CD14-positive monocyte (primary cell): ENCODE data around the gene GPD2. TPM values are rescaled to one million over a fixed set of nuclear protein-coding genes. Genes with fewer than 3 reads are reported as not detected.
A peak's percentile ranks its signal among the peaks of the same experiment; 100 is the strongest.

Experiments
- DNase-seq, 3 donors: peaks; one replicate each; pipeline ENCODE4 v3.0.0-alpha.2; 2011 to 2022
- H2AFZ ChIP-seq: 2 replicates; pipeline ENCODE4 v1.6.0; 2012; ENCODE audit warnings: mild to moderate bottlenecking, low read depth, low read length, inconsistent platforms; ENCODE audit not compliant: insufficient read depth, poor library complexity, severe bottlenecking
- H3K27ac ChIP-seq, 2 donors: 1 replicate in 1 of 2; 2 replicates in 1 of 2; pipeline ENCODE4 v1.5.1; 2012 to 2013; ENCODE audit warnings: low read length in 2 of 2, control low read depth in 1 of 2, inconsistent platforms in 1 of 2, low read depth in 1 of 2, mild to moderate bottlenecking in 1 of 2
- H3K27me3 ChIP-seq, 2 donors: one replicate each; pipeline versions ENCODE4 v1.6.0 to v1.6.1; 2011 to 2013; ENCODE audit warnings: low read length in 2 of 2; ENCODE audit not compliant: control insufficient read depth in 2 of 2, insufficient read depth in 2 of 2
- H3K36me3 ChIP-seq, 2 donors: replicated peaks in 1 of 2; 1 replicate in 1 of 2; 2 replicates in 1 of 2; pipeline versions ENCODE4 v1.5.1 to v1.6.1; 2012 to 2013; ENCODE audit warnings: low read length in 2 of 2, control low read depth in 1 of 2, inconsistent platforms in 1 of 2, mild to moderate bottlenecking in 1 of 2; ENCODE audit not compliant: insufficient read depth in 2 of 2, control insufficient read depth in 1 of 2
- H3K4me1 ChIP-seq, 2 donors: 1 replicate in 1 of 2; 2 replicates in 1 of 2; pipeline versions ENCODE4 v1.5.1 to v1.6.1; 2012 to 2013; ENCODE audit warnings: low read length in 2 of 2, control low read depth in 1 of 2, inconsistent platforms in 1 of 2, mild to moderate bottlenecking in 1 of 2, moderate library complexity in 1 of 2; ENCODE audit not compliant: insufficient read depth in 2 of 2, control insufficient read depth in 1 of 2
- H3K4me2 ChIP-seq: replicated peaks from 2 replicates; pipeline ENCODE3; 2012; ENCODE audit warnings: low read length, moderate library complexity, mild to moderate bottlenecking; ENCODE audit not compliant: poor library complexity, severe bottlenecking; ENCODE audit errors: extremely low read depth
- H3K4me3 ChIP-seq, 3 experiments: fragments of 200-600 bp in 1 of 3; sonication (generic) in 1 of 3; replicated peaks in 1 of 3; 1 replicate in 2 of 3; 2 replicates in 1 of 3; pipeline ENCODE4 v1.5.1; 2011 to 2013; ENCODE audit warnings: low read length in 3 of 3, mild to moderate bottlenecking in 3 of 3, control low read depth in 2 of 3, low read depth in 2 of 3, inconsistent platforms in 1 of 3, moderate library complexity in 1 of 3
- H3K79me2 ChIP-seq: 2 replicates; pipeline ENCODE4 v1.6.0; 2012; ENCODE audit warnings: mild to moderate bottlenecking, control low read depth, inconsistent platforms, low read length, moderate library complexity; ENCODE audit not compliant: insufficient read depth
- H3K9ac ChIP-seq: 2 replicates; pipeline ENCODE4 v1.6.0; 2017; ENCODE audit warnings: low read length, mild to moderate bottlenecking; ENCODE audit not compliant: insufficient read depth, poor library complexity, severe bottlenecking
- H3K9me3 ChIP-seq, 2 donors: replicated peaks in 1 of 2; 1 replicate in 1 of 2; 2 replicates in 1 of 2; pipeline versions ENCODE4 v1.5.1 to v1.6.1; 2012 to 2013; ENCODE audit warnings: low read length in 2 of 2, control low read depth in 1 of 2; ENCODE audit not compliant: control insufficient read depth in 1 of 2, insufficient read depth in 1 of 2
- H4K20me1 ChIP-seq: 2 replicates; pipeline ENCODE4 v1.6.0; 2012; ENCODE audit warnings: mild to moderate bottlenecking, low read length, control low read depth, moderate library complexity; ENCODE audit not compliant: insufficient read depth
- H3K27ac Mint-ChIP-seq, 7 donors: one replicate each; pipeline ENCODE4 v1.8.0; 2020; ENCODE audit warnings: mild to moderate bottlenecking in 7 of 7, mixed read lengths in 7 of 7, moderate library complexity in 6 of 7, inconsistent platforms in 2 of 7
- H3K27me3 Mint-ChIP-seq, 3 donors: one replicate each; pipeline ENCODE4 v1.8.0; 2021 to 2022; ENCODE audit warnings: low read depth in 3 of 3, mild to moderate bottlenecking in 3 of 3, mixed read lengths in 3 of 3, moderate library complexity in 3 of 3, inconsistent platforms in 1 of 3
- H3K36me3 Mint-ChIP-seq, 2 donors: one replicate each; pipeline ENCODE4 v1.8.0; 2020; ENCODE audit warnings: mixed read lengths in 2 of 2, inconsistent platforms in 1 of 2, mild to moderate bottlenecking in 1 of 2
- H3K4me1 Mint-ChIP-seq: one replicate; pipeline ENCODE4 v1.8.0; 2020; ENCODE audit warnings: mild to moderate bottlenecking, mixed read lengths
- H3K4me3 Mint-ChIP-seq, 2 donors: one replicate each; pipeline ENCODE4 v1.8.0; 2020; ENCODE audit warnings: mild to moderate bottlenecking in 2 of 2, mixed read lengths in 2 of 2, moderate library complexity in 1 of 2
- H3K9me3 Mint-ChIP-seq, 7 donors: one replicate each; pipeline ENCODE4 v1.8.0; 2020 to 2022; ENCODE audit warnings: mixed read lengths in 7 of 7, mild to moderate bottlenecking in 6 of 7, moderate library complexity in 6 of 7, inconsistent platforms in 2 of 7
- WGBS: methylation state at CpG from one replicate; pipeline ENCODE4 v1.1.5; 2013; ENCODE audit warnings: missing lambda C conversion rate; ENCODE audit not compliant: insufficient coverage; 5-methylcytosine and 5-hydroxymethylcytosine counted together
- intact Hi-C, 2 donors: fragments of 100-400 bp; cut with micrococcal nuclease; formaldehyde crosslinking; loops; one replicate each; pipeline versions ENCODE4 v1.15.0 to v1.15.1; 2023
- polyA plus RNA-seq, 3 donors: library from polyadenylated mRNA; depleted of rRNA in 1 of 3; unstranded in 2 of 3; stranded (reverse) in 1 of 3; fragments of 300-500 nt in 2 of 3; fragments of >200 nt in 1 of 3; fragmentation: Illumina TruSeq in 2 of 3; gene quantifications; 1 replicate in 2 of 3; 2 replicates in 1 of 3; pipeline ENCODE4 v1.2.3, GENCODE V29; 2012 to 2021
- TF ChIP-seq, protein P1 (sequence below): fragments of 200-600 bp; IDR thresholded peaks from one replicate; pipeline ENCODE4 v1.8.0; 2022; ENCODE audit warnings: antibody characterized with exemption, mild to moderate bottlenecking

GPD2 gene
- polyA plus RNA-seq, 3 donors = 13.4 to 17.1 (median 14.5) TPM

DNA sequence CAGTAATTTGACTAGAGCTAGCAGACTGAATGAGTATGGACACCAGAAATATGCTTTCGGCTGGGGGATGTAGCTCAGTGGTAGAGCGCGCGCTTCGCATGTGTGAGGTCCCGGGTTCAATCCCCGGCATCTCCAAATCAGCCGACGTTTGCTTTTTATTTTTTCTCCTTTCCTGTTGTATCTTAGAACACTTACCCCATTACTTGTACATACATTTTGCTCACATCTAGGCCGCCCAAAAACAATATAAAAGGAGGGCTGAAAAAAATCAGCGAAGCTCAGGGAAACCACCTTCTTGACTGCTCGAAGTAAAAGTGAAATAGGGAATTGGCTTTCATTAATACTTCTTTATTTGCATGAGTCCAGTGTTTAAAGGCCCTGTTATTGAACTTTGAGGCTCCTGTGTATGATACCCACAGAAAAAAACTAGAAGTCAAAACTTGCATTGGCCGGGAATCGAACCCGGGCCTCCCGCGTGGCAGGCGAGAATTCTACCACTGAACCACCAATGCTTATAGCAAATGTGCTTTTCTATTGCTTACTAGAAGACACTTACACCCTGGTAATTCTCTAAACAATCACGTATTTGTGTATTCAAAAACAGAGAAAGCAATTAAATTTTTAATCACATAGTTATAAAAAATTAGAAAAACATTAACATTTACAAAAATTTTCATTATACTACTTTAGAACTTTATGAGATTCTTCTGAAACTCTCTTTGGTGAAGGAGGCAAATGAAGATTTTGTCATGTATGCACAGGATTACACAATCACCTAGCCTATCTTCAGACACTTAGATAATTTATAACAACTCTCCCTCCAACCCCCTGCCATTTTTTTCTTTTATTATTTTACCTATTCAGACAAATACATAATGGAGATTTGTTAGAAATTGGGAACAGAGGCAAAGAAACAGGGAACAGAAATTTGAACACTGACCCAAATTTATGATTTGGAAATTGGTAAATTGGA, 35.2 kb upstream of the GPD2 start:
- H3K27me3 Mint-ChIP-seq = no peaks in the 10 kb centered on the region
- H4K20me1 ChIP-seq = no peaks in the 10 kb centered on the region
- H3K4me3 ChIP-seq = peak overlapping the region; percentile 81 to 98 (median 93)
- H3K4me1 Mint-ChIP-seq = peaks cover 57% of the 10 kb centered on the region
- peak; percentile 75 to 83 (median 78) for DNase-seq
- no peaks in the 10 kb centered on the region for H3K9me3 ChIP-seq
- no peaks in the 10 kb centered on the region for H3K36me3 ChIP-seq
- H3K4me1 ChIP-seq = peaks cover 57 to 61% of the 10 kb centered on the region in 2 donors
- H3K9me3 Mint-ChIP-seq = peaks cover 0 to 2% (median 0%) of the 10 kb centered on the region in 7 donors
- H3K4me3 Mint-ChIP-seq = peak overlapping the region; percentile 87 to 90
- intact Hi-C loops = loop anchor here (2.0 to 5.0 kb wide), 3 partner anchors 36 to 69 kb away; partner anchors contain the start of genes NR4A2 (in 2 of the 2) and GPD2 (in 1 of the 2)
- H3K27me3 ChIP-seq = no peaks in the 10 kb centered on the region
- peak overlapping the region; percentile 67 to 86 for H3K27ac ChIP-seq
- peak overlapping the region; percentile 63 for H3K9ac ChIP-seq
- peak overlapping the region; percentile 88 for H3K4me2 ChIP-seq
- TF ChIP-seq, protein P1, sequence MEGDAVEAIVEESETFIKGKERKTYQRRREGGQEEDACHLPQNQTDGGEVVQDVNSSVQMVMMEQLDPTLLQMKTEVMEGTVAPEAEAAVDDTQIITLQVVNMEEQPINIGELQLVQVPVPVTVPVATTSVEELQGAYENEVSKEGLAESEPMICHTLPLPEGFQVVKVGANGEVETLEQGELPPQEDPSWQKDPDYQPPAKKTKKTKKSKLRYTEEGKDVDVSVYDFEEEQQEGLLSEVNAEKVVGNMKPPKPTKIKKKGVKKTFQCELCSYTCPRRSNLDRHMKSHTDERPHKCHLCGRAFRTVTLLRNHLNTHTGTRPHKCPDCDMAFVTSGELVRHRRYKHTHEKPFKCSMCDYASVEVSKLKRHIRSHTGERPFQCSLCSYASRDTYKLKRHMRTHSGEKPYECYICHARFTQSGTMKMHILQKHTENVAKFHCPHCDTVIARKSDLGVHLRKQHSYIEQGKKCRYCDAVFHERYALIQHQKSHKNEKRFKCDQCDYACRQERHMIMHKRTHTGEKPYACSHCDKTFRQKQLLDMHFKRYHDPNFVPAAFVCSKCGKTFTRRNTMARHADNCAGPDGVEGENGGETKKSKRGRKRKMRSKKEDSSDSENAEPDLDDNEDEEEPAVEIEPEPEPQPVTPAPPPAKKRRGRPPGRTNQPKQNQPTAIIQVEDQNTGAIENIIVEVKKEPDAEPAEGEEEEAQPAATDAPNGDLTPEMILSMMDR = no peak
- H3K36me3 Mint-ChIP-seq = no peaks in the 10 kb centered on the region
- peak overlapping the region; percentile 92 to 99 (median 97) for H3K27ac Mint-ChIP-seq
- H2AFZ ChIP-seq = peak overlapping the region; percentile 90
- 0% methylated on average over 1 of the region's 19 CpGs for WGBS
- no peaks in the 10 kb centered on the region for H3K79me2 ChIP-seq

DNA sequence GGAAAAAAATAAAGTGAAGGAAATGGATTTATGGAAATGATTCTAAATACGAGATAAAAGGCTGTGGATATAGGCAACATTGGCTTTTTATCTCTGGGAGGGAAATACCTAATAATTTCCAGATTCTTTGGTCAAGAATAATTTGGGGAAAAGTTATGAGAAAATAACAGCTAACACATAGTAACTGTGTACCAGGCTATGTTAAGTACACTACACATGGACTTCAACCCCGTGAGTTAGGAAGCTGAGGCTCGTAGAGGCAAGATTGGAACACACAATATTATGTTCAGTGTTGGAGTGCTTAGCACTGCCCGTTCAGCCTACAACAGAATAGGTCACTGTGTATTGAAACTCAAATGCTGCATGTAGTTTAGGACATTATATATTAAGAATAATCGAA, 34.3 kb upstream of the GPD2 start:
- Histone ChIP-seq H3K79me2 (no peaks in the 10 kb centered on the region), H3K9me3 (no peaks in the 10 kb centered on the region), H3K4me3 (no peak overlapping the region), H3K27ac (no peak overlapping the region), H3K27me3 (no peaks in the 10 kb centered on the region), H3K4me2 (no peak overlapping the region), H4K20me1 (no peaks in the 10 kb centered on the region), H3K4me1 (peaks cover 58 to 63% of the 10 kb centered on the region in 2 donors), H3K9ac (no peak overlapping the region), H3K36me3 (no peaks in the 10 kb centered on the region), H2AFZ (no peak overlapping the region)
- Mint-ChIP-seq H3K4me3 (no peak overlapping the region), H3K27me3 (peaks cover 0 to 2% (median 0%) of the 10 kb centered on the region in 3 donors), H3K27ac (peak overlapping the region in 3 of 7 donors; percentile 20 to 77 (median 28)), H3K36me3 (no peaks in the 10 kb centered on the region), H3K4me1 (peaks cover 58% of the 10 kb centered on the region), H3K9me3 (peaks cover 0 to 2% (median 0%) of the 10 kb centered on the region in 7 donors)
- 100% methylated on average over 1 of the region's 5 CpGs for WGBS
- TF ChIP-seq, protein P1 = no peak
- intact Hi-C loops = loop anchor here (2.0 to 5.0 kb wide), 4 partner anchors 35 to 70 kb away; partner anchors contain the start of genes GPD2 (in 2 of the 2) and NR4A2 (in 2 of the 2)
- no peak for DNase-seq
